ENCODE results near the gene CKAP2L. TPM values are rescaled to one million over a fixed set of nuclear protein-coding genes. Genes with fewer than 3 reads are reported as not detected.
A peak's percentile ranks its signal among the peaks of the same experiment; 100 is the strongest.

CKAP2L gene
- total RNA-seq, 2 donors from 2014 or later = 22.5 to 55.6 TPM

DNA sequence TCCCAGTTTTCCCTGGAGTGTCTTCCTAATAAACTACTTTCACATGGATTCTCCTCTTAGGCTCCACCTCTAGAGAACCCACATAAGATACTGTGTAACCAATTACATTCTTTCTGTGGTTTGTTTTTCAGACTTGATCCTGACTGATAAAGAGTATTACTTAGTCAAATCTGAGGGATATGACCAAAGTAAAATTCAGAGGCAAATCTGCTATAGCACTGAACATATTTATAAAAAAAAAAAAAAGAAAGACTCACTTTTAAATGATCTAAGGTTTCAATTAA, 13.9 kb downstream of the CKAP2L start:
- Mint-ChIP-seq H3K9me3 (no peaks in the 10 kb centered on the region), H3K27ac (peak overlapping the region in 1 of 2 donors; percentile 51), H3K36me3 (peaks cover 19 to 26% of the 10 kb centered on the region in 2 donors)
- ATAC-seq (peak in 1 of 2 donors; percentile 13), DNase-seq (ENCODE audit: low spot score in 2 of 2) (no peak)

DNA sequence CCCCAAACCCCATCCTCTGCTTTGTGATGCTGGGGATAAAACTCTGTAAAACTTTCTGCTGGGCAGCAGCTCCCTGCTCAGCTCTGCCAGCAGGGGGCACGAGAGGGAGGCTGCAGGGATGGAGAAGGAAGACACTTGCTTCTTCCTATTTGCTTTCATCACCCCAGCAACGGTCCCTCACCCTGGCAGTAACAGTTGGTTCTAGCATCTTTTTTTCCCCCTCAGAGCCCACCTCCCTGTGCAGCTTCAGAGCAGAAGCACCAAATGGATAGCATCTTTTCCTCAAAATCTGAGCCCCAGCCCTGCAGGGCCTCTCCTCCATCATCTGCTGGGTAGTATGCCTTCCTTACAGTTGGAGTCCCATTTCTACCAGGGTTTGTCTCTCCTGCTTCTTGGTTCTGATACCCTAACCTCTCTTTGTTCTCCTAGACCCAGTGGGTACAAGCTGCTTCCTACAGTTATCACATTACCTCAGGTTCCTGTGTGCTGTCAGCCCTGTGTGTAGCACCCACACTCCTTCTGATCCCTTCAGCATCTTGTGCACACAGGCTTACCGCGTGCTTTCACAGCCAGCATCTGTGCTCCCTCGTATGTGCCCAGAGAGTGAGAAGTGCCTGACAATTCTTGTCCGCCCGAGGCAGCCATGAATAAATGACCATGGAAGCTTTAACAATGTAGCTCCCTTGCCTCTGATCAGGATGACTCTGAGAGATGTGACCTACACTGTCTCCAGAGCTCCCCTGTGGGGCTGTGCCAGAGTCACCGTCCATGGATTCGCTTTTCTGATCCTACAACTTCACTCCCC, 14.5 kb downstream of the CKAP2L start:
- DNase-seq (ENCODE audit: low spot score in 2 of 2) (peak in 1 of 2 donors; percentile 87), ATAC-seq (peak; percentile 86 to 87)
- peaks cover 13 to 21% of the 10 kb centered on the region in 2 donors for H3K36me3 Mint-ChIP-seq
- H3K9me3 Mint-ChIP-seq = no peaks in the 10 kb centered on the region
- peak overlapping the region; percentile 37 to 51 for H3K27ac Mint-ChIP-seq

DNA sequence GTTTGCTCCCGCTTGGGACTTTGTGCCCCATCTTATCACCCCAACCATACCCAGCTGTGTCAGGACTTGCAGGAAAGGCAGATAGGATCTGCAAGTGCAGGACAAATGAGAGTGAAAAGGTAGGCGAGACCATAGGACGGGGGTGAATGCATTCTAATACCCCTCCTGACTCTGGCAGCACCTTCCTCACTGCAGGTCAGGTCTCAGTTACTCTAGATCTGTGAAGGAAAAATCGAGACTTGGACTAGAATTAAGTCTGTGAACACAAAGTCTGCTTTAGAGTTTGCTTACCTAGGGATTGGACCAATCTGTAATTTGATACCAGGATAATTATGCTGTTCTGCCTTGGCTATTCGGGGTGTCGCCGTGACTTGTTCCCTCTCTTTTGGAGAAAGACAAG, 23.9 kb downstream of the CKAP2L start:
- H3K36me3 Mint-ChIP-seq = peaks cover 20 to 31% of the 10 kb centered on the region in 2 donors
- DNase-seq (ENCODE audit: low spot score in 2 of 2) (no peak), ATAC-seq (no peak)
- peak overlapping the region in 1 of 2 donors; percentile 6 for H3K27ac Mint-ChIP-seq
- H3K9me3 Mint-ChIP-seq = no peaks in the 10 kb centered on the region

DNA sequence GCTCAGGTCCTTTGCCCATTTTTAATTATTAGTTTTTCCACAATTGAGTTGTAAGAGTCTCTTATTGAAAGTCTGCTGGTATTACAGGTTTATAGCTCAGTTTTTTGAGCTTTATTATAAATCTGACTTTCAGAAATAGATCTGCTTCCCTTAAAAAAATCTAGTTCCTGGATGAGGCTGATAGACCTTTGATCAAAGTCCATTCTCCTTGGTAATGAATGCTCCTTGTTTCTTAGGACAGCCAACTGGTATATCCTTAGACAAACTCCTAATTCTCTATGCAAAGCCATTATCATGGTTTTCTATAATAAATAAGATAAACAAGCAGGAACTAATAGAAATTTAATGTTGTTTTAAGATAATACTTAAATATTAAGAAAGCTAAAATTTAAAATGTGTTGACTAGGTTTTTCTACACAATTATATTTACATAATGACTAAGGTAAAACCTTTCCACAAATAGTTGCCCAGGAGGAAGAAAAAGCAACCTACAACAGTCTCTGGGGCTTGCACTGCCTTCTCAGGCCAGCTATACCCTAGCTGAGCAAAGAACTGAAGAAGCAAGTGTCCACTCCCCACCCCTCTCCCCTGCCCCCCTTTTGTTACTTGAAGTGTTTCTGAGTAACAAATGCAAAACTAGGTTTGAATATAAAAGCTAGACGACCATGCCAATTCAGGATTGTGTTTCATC, 26.7 kb downstream of the CKAP2L start:
- H3K36me3 Mint-ChIP-seq = peaks cover 16 to 24% of the 10 kb centered on the region in 2 donors
- H3K27ac Mint-ChIP-seq = no peak overlapping the region
- H3K9me3 Mint-ChIP-seq = no peaks in the 10 kb centered on the region
- DNase-seq (ENCODE audit: low spot score in 2 of 2) (no peak), ATAC-seq (no peak)

DNA sequence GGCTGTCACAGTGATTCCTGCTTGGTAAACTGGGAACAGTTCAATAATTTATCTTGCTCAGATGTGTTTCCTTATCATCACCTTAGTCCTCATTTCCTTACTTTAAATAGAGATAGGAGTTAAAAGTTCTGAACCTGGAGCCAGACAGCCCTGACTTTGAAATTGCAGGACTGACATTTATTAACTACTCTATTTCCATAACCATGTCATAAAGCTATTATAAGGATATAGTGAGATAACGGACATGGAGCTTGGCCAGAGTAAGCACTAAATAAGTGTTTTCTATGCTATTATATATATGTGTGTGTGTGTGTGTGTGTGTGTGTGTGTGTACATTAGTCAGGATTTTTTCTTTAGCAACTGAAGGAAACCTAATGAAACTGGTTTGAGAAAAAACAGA, 30.5 kb downstream of the CKAP2L start:
- H3K36me3 Mint-ChIP-seq = no peaks in the 10 kb centered on the region
- DNase-seq (ENCODE audit: low spot score in 2 of 2) (no peak), ATAC-seq (no peak)
- no peaks in the 10 kb centered on the region for H3K9me3 Mint-ChIP-seq
- H3K27ac Mint-ChIP-seq = no peak overlapping the region

DNA sequence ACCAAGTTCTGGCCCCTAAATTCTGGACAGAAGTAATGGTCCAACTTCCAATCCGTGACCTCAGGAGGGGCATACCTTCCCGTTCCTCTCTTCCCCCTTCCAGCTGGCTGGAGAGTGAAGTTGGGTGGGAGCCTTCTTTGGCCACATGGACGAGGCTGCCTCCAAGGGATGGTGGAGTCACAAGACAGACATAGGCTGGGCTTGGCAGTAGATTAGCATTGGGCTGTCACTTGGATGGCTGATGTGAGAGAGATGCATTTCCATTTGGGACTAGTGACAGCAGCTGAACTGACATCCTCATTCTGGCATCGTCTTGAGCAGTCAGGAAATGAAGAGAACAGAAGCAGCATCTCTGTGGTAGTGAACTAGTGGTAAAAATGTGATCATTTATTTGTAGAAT, 31.0 kb downstream of the CKAP2L start:
- Mint-ChIP-seq H3K27ac (no peak overlapping the region), H3K9me3 (no peaks in the 10 kb centered on the region), H3K36me3 (no peaks in the 10 kb centered on the region)
- no peak for ATAC-seq
- no peak for DNase-seq (ENCODE audit: low spot score in 2 of 2)

DNA sequence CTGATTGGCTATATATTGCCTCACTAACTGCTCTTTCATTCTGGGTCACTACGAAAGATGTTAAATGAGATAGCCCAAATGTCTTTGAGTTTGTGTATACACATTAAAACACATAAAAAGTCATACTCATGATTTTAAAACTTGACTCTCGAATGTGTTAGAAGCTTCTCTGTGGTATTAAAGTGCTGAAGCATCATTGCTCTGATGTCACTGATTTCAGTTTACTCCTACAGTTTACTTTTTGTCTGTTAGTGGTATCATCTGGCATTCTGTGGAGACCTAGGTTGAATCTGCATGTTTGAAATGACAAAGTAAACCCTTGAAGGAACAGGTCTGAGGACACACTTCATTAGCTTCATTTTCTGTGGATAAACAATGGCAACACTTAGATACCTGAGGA, 32.9 kb downstream of the CKAP2L start:
- no peak for ATAC-seq
- no peaks in the 10 kb centered on the region for H3K9me3 Mint-ChIP-seq
- H3K27ac Mint-ChIP-seq = no peak overlapping the region
- no peak for DNase-seq (ENCODE audit: low spot score in 2 of 2)
- H3K36me3 Mint-ChIP-seq = no peaks in the 10 kb centered on the region

DNA sequence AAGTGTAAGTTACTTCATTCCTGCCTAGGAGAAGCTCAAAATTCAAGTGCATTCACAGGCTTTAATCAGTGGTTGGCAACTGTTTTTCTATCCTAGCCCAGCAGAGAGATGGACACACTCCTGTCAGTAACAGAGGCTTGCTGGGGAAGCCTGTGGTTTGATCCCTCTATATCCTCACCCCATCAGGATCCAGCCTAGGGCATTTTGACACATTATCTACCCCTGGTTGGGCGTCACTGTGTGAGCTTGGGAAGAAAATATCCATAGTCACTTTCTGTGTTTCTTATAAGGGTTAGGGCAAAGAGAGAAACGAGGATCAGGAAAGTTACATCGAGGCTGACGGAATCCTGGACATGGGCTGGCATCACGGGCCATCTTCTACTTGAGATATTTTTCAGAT, 33.6 kb downstream of the CKAP2L start:
- DNase-seq (ENCODE audit: low spot score in 2 of 2) (no peak), ATAC-seq (no peak)
- H3K36me3 Mint-ChIP-seq = no peaks in the 10 kb centered on the region
- H3K9me3 Mint-ChIP-seq = no peaks in the 10 kb centered on the region
- H3K27ac Mint-ChIP-seq = no peak overlapping the region

DNA sequence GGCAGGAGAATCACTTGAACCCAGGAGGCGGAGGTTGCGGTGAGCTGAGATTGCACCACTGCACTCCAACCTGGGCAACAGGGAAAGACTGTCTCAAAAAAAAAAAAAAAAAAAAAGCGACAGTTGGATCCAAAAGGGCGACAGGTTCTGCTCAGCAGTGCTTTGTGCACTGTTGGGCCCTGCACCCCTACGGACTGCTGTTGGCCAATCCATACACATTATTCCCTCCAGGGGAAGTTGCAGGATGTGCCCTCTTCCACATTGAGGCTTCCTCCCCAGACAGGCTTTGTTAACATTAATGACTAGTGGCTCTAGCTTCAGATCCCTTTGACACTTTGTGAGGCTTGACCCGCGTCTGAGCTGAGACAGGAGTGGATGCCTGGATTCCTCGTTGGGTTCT, 34.2 kb downstream of the CKAP2L start:
- Mint-ChIP-seq H3K36me3 (no peaks in the 10 kb centered on the region), H3K27ac (no peak overlapping the region), H3K9me3 (no peaks in the 10 kb centered on the region)
- ATAC-seq (no peak), DNase-seq (ENCODE audit: low spot score in 2 of 2) (no peak)

DNA sequence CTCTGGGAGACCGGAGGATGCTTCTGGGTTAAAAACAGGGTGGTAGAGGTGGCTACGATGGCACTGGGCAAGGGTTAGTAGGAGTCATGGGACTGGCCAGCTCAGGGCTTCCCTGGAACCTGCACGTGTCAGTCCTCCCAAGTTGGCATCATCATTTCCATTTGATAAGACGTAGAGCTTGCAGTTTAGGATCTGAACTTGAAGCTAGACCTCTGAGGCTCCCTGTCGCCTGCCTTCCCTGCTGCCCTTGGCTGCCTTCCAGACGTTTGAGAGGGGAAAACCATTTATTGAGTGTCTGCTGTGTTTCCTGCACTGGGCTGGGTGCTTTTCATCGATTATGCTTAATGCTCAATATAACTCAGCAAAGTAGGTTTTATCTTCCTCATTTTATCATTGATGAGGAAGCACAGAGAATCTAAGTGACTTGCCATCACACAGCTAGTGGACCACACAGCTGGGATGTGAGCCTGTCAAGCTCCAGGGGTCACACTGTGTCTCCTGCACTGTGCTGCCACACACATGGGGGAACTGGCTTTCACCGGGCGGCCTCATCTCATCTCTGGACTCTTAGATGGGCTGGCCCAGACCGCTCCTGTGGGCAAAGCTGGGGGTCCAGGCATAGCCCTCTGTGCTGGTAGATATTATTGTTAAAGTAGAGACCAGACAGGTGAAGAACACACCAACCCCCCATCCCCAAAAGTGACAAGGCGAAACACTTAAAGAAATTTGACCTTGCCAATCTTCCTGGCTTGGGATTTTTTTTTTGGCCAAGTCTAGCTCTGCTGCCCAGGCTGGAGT, 35.8 kb downstream of the CKAP2L start:
- no peak for DNase-seq (ENCODE audit: low spot score in 2 of 2)
- Mint-ChIP-seq H3K27ac (no peak overlapping the region), H3K36me3 (no peaks in the 10 kb centered on the region), H3K9me3 (no peaks in the 10 kb centered on the region)
- ATAC-seq = no peak

DNA sequence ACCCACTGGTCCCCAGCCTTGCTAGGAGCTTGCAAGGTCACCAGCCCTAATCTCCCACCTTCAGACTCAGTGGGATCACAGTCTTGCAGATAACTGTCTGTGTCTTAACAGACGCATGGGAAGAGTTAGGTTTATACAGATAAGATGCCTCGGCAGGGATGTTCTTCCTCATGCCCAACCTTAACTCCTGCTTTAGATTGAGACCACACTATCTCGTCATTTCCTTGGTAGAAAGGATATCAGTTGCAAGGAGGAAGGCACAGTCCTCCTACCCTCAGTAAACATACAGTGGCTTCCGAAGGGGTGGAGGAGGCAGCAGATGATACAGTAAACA, 36.4 kb downstream of the CKAP2L start:
- ATAC-seq (no peak), DNase-seq (ENCODE audit: low spot score in 2 of 2) (no peak)
- no peak overlapping the region for H3K27ac Mint-ChIP-seq
- no peaks in the 10 kb centered on the region for H3K36me3 Mint-ChIP-seq
- H3K9me3 Mint-ChIP-seq = no peaks in the 10 kb centered on the region

DNA sequence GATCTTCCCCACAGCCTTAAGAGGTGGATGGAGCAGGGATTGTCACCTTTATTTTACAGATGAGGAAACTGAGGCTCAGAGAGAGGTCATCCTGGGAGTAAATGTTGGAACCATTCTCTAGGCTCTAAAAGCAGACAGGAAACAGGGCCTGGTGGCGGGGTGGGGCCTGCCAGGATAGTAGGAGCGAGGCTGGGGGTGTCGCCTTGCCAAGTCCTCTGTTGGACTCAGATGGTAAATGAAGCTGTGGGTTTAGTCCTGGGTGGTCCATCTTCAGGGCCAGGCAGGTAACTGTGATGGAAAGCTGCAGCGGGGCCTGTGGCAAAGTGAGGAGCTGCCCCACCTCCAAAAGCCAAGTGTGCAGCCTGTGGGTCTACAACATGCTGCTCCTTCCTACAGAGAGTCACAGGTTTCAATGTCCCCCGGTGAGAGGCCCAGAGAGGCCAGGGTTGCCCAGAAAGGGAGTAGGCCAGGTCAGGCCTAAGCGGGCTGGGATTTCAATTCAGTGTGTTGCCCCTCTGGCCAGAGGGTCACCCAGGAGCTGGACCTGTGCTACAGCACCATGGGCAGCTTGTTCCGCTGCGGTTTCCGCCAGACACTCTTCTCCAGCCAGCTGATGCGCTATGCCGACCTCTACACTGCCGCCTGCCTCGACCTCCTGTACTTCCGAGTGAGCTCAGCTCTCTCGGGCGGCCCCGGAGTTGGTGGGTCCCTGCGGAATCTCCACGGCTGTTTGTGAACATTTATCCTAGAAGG, 37.0 kb downstream of the CKAP2L start:
- Mint-ChIP-seq H3K27ac (no peak overlapping the region), H3K36me3 (no peaks in the 10 kb centered on the region), H3K9me3 (no peaks in the 10 kb centered on the region)
- ATAC-seq = no peak
- DNase-seq (ENCODE audit: low spot score in 2 of 2) = no peak

DNA sequence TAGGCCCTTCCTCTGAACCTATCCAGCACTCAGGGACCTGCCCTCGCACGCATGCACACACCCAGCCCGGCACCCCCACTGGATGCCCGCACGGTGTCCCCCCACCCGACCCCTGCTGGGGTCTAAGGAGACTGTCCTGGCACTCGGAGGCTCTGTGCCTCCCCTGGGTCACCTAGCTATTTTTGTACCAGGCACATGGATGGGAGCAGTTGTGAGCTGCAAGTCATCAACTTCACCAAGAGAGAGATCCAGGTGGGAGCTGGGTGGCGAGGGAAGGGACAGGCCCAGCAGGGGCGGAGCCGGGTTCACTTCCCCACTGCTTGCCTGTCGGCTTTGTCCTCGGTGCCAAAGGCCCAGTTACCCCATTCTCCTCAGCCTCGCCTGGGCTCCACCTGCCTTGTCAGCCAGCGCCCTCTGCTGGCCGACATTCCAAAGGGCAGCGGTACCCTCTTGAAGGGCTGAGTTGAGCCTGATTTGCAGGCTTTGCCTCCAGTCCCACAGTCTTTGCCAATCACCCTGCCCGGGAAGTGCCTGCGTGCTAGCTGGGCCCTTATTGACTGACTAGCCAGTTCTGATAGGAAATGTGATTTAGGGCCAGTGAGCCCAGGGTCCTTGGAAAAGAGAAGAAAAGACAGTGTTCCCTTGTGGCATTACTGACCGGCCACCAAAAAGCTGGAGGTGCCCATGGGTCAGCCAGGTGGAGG, 37.8 kb downstream of the CKAP2L start:
- DNase-seq (ENCODE audit: low spot score in 2 of 2) = peak; percentile 88 to 92
- ATAC-seq = peak; percentile 94
- Mint-ChIP-seq H3K36me3 (no peaks in the 10 kb centered on the region), H3K9me3 (no peaks in the 10 kb centered on the region), H3K27ac (peak overlapping the region in 1 of 2 donors; percentile 59)

DNA sequence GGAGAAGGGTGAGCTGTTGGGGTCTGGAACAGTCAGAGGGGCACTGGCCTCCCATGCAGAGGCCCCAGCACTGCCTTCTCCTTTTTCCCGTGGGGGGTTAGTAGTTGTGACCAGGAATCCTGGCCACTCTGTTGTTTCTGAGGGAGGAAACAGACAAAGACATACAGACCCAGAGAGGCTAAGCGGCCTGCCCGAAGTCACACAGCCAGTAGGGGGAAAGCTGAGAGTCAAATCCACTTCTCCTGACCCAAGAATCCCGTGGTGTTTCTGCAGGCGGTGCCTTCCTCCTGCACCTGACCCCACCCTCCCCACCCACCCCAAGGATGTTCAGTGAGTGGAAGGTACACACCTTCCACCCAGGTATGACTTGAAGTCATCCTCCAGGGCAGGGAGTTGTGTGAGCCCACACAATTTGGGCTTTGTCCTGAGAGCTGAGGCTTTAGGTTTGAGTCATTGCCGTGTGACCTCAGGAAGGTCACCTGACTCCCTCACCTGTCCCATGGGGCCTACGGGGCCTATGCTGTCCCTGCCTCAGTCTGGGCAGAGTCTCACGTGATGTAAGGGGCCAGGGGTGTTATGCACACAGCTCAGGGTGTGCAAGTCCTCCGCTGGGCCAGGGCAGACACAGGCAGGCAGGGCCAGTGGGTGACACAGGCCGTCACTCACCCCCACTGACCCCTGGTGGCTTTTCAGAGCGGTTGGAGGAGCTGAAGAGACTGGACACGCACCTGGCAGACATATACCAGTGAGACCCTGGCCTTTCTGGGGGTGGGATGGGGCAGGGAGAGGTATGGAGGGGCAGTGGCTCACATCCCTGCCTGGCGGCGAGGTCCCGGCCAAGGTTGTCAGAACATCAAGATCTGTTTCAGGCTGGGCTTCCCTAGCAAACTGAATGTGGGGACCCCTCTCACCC, 38.6 kb downstream of the CKAP2L start:
- Mint-ChIP-seq H3K27ac (peak overlapping the region in 1 of 2 donors; percentile 59), H3K36me3 (no peaks in the 10 kb centered on the region), H3K9me3 (no peaks in the 10 kb centered on the region)
- no peak for DNase-seq (ENCODE audit: low spot score in 2 of 2)
- ATAC-seq = peak in 1 of 2 donors; percentile 6

Measured in activated naive CD4-positive, alpha-beta T cell treated with anti-CD3 and anti-CD28 coated beads, Interleukin-2, amount 50 U/mL, for 72 hours (primary cell).